HG02840 (cell line): ENCODE results near the gene GLRA1.
"Not testable (repeated sequence)": the region's sequence is repeated elsewhere in the genome, so short reads cannot be mapped to it uniquely, and the experiment has no call there.

Experiments
- ATAC-seq: cut with Tn5 transposase; IDR thresholded peaks from one replicate; pipeline ENCODE4 v1.9.1; 2021; ENCODE audit warnings: mild to moderate bottlenecking, moderate library complexity, moderate number of reproducible peaks; ENCODE audit not compliant: unreplicated experiment, low FRiP score

GLRA1 gene

DNA sequence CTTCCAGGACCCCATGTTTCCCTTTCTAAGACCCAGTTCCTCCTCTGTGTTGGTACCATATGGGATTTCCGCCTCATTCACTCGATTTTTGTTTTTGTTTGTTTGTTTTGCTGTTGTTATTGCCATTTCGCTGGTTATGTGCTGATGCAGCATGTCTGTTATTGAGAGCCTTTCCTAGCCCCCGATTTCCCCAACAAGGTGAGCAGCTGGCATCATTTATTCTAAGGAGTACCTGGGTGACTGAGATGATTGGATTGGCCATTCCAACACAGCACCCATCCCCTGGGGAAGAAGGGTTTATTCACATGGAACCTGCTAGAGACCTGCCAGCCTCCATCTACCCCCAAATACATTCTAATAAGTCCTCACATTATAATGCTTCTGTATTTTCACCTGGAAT is 2.7 kb downstream of the GLRA1 start:
- no peak for ATAC-seq

GRCh38 chr5:151917904-151918303 is 6.7 kb downstream of the GLRA1 start:
- ATAC-seq: no peak

DNA sequence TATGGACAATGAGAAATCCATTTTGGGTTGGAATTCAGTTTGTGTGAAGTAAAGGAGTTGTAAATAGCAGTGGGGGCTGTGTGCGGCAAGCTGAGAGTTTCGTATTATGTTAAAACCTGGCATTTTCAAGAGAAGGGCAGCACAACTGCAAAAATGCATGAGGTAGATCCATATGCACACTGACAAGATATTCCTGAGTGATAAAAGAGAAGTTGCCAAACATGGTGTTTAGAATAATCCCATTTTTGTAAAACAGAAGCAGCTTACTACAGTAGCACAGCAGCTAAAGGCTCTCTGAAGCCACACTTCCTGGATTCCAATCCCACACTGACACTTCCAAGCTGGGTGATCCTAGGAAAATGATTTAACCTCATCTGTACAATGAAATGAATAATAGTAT is 11.2 kb downstream of the GLRA1 start:
- no peak for ATAC-seq

GRCh38 chr5:151912360-151912759 is 12.3 kb downstream of the GLRA1 start:
- ATAC-seq: no peak

GRCh38 chr5:151911011-151911410 is 13.6 kb downstream of the GLRA1 start:
- no peak for ATAC-seq

GRCh38 chr5:151909628-151910027 is 15.0 kb downstream of the GLRA1 start:
- ATAC-seq: no peak

GRCh38 chr5:151906246-151906645 is 18.4 kb downstream of the GLRA1 start:
- ATAC-seq: no peak

GRCh38 chr5:151905557-151905961 is 19.1 kb downstream of the GLRA1 start:
- ATAC-seq: no peak

DNA sequence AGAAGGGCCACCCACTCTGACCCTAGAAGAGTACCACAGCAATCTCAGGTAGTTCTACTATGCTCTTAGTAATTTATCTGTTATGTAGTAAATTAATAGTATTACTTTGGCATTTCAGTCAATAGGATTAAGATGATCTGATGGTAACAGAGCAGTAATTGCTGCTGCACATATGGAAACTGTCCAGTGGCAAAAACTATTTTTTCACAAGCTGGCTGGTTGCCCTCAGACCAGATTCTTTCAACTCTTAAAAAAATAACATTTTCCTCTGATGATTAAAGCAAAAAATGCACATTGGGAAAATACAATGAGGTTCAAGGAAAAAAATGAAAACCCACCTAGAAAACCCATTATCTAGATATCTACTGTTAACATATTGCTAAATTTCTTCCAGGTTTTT is 19.7 kb downstream of the GLRA1 start:
- ATAC-seq: no peak

- no peak for ATAC-seq
Observed at GRCh38 chr5:151904127-151904526, 20.5 kb downstream of the GLRA1 start.

DNA sequence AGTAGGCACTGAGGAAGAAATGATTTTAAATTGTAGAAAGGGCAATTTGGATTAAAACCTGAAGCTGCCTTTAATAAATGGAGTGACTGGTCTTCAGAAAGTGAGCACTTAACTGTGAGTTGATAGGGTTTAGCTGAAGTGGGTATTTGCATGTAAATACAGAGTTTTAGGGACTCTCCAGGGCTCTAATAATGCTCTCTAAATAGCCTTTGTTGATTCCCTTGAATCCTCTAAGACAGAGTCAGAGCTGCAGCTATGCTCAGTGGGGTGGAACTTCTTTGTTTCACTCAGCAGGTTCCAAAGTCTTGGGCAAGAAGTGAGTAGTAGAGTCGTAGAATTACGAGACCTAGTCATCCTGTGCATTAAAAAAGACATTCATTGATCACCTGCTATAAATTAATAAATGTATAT is 21.4 kb downstream of the GLRA1 start:
- peak; percentile 94 for ATAC-seq

DNA sequence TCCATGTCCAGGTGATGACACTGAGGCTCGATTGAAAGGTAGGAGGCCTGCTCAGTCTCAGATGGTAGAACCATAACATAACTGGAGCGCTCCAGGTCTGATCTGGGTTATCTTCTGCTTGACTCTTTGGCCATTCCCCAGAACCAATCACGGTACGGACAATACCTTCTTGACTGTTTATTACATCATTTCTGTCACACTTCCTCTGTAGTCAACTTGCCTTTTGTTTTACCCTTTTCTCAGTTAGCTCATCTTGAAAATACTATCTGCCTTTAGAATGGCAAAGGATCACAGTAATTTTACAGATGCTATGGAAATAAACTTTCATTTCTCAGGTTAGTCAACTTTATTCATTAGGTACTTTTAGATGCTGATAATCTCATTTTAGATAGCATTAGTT is 22.4 kb downstream of the GLRA1 start:
- ATAC-seq: no peak

DNA sequence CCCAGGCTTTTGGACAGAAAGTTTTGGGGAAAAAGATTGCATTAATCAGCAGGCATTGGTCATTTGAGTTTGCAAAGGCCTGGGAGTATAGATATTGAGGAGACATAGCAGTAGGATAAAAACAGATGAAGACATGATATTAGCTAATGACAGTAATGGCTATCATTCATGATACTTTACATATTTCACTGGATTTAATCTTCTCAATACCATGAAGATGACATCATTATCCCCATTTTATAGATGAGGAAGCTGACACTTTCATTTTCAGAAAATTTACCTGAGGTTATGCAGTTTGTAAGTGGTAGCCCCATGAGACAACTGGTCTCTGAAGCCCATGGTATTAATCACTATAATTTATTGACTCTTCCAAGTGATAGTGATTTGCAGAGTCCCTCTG is 23.0 kb downstream of the GLRA1 start:
- ATAC-seq: no peak

GRCh38 chr5:151900891-151901290 is 23.8 kb downstream of the GLRA1 start:
- no peak for ATAC-seq

DNA sequence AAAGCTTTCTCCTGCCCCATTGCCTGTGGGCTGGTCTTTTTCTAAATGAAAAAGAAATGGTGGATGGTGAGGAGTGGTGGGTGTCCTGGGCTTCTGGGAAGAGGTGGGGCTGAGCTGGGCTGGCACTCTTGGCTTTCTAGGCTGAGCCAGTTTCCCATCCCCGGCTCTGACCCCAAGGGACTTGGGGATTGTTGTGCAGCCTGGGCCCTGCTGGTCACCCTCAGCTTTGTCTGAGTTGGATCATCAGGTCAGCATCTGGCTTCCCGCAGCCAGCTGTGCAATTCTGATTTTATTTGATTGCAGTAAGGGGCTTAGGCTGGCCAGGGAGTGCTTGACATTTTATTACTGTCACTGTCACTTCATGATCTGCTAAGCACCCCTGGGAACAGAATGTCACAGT is 25.3 kb downstream of the GLRA1 start:
- ATAC-seq: no peak

DNA sequence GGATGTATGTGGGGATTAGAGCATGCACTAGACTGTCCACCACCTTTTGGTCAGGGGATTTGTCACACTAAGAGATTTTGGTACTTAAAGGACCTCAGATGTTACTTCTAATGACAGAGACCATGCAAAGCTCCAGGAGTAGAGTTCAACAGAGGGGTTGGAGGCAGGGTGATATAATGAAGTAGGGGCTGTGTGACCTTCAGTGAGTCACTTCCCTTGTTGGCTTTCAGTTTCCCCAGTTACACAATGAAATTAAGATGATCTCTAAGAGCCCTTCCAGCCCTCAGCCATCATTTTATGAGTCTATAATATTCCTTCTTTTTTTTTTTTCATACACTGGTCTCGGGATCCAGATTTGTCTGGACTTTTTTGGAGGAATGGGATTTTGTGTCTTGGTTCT is 26.8 kb downstream of the GLRA1 start:
- ATAC-seq: no peak

- no peak for ATAC-seq
Observed at GRCh38 chr5:151897020-151897552, 27.6 kb downstream of the GLRA1 start.

DNA sequence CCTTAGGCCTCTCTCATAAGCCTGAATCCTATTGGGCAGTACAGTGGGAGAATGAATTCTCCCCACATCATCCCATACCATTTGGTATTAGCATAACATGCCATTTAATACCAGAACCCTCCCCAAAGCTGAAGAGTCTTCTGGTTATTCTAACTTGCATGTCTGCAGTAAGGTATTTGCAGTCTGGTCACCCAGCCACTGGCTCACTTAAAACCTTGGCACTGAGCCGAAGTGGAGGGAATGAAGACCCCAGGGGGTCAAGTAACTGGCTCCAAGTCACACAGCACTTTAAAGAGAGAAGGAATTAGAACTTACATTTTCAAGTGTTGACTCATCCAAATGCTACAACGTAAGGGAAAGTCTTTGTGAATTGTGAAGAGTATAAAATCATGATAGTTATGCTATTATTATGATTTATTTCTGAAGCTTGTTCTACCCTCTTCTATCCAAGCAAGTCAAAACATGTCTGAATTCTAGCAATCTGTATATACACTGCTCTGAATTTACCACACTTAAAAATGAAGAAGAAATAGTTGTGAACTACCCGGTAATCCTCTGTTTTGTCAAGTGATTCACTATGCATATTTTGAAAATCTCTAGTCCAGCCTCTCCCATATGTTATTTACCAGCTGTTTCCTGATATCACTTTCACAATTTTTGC is 28.5 kb downstream of the GLRA1 start:
- ATAC-seq: no peak

- no peak for ATAC-seq
Observed at GRCh38 chr5:151895660-151896030, 29.0 kb downstream of the GLRA1 start.

DNA sequence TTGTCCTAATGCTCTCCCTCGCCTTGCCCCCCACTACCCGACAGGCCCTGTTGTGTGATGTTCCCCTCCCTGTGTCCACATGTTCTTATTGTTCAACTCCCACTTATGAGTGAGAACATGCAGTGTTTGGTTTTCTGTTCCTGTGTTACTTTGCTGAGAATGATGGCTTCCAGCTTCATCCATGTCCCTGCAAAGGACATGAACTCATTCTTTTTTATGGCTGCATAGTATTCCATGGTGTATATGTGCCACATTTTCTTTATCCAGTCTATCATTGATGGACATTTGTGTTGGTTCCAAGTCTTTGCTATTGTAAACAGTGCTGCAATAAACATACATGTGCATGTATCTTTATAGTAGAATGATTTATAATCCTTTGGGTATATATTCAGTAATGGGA is 31.2 kb downstream of the GLRA1 start:
- not testable (repeated sequence) for ATAC-seq

GRCh38 chr5:151892393-151892792 is 32.3 kb downstream of the GLRA1 start:
- no peak for ATAC-seq

DNA sequence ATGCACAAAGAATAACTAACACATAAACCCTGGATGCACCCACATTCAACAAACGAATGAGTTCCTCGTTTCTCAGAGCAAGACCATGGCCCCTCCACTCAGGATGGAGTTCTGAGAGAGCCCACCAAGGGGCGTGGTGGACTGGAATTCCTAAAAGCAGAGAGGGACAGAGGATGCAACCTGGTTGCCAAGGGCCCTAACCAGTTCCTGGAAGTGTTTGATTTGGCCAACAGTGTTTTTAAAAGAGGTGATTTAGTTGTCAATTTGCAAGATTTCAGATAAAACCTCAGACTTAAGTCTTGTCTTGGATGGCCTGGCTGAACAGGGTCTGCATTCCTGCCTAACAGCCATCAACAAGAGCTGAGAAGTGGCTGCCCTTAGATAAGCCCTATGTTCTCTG is 34.4 kb downstream of the GLRA1 start:
- no peak for ATAC-seq

GRCh38 chr5:151889614-151890013 is 35.0 kb downstream of the GLRA1 start:
- no peak for ATAC-seq
